ENCODE data around the gene AMPD3. TPM values are rescaled to one million over a fixed set of nuclear protein-coding genes. Genes with fewer than 3 reads are reported as not detected.

The AMPD3 gene
- total RNA-seq, 2 experiments from 2014 or later, result 13.2 to 14.1 TPM

DNA sequence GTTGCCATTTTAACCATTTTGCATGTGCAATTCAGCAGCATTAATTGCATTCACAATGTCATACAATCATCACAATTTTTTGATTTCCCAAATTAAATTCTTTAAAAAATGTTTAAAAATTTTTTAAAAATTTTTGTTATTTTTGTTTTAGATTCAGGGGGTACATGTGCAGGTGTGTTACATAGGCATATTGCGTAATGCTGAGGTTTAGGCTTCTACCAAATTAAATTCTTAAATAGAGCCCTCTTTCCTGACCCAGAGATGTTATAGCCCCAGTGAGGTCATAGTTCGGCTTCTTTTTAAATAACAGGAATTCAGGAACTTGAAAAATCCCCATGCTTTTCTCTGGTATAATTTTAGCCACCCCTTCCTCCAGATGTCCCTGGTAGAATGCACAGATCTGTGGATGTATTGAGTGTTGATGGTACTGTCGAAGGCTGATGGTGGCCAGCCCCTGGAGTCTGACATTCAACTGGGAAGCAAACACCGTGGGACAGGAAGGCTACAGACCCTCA, 11.3 kb upstream of the AMPD3 start:
- CTCF ChIA-PET, result interaction anchor here (0.5 to 0.9 kb wide), 2 partner anchors 13 to 470 kb away, joined by 3 read pairs; no protein-coding TSS in a partner anchor
- Mint-ChIP-seq H3K36me3 (ENCODE audit: low read depth) (no peaks in the 10 kb centered on the region), H3K27ac (no peak overlapping the region), H3K27me3 (no peaks in the 10 kb centered on the region), H3K9me3 (no peaks in the 10 kb centered on the region), H3K4me3 (no peak overlapping the region), H3K4me1 (ENCODE audit: low read depth) (peaks cover 42% of the 10 kb centered on the region)
- Histone ChIP-seq H3K27me3 (ENCODE audit: control insufficient read depth in 1 of 2, insufficient read depth in 2 of 2, low read length in 2 of 2) (no peaks in the 10 kb centered on the region), H3K9me3 (ENCODE audit: control insufficient read depth in 1 of 2, insufficient read depth in 1 of 2, low read length in 2 of 2) (no peaks in the 10 kb centered on the region), H3K4me1 (ENCODE audit: insufficient read depth, low read length) (peaks cover 24% of the 10 kb centered on the region), H3K36me3 (ENCODE audit: insufficient read depth, low read length) (no peaks in the 10 kb centered on the region), H3K27ac (ENCODE audit: low read depth in 1 of 2, low read length in 2 of 2) (no peak overlapping the region), H3K4me3 (ENCODE audit: low read length) (no peak overlapping the region)
- POLR2A ChIA-PET, result interaction anchor here (1.0 to 2.7 kb wide), 3 partner anchors 11 to 15 kb away, joined by 3 to 15 read pairs (median 13); partner anchors contain the start of gene AMPD3
- intact Hi-C loops (cut with DNase I, micrococcal nuclease), result no loop called here
- ATAC-seq (ENCODE audit: poor library complexity) (no peak), DNase-seq (no peak)
- no peak for TF ChIP-seq CTCF (IDR thresholded peaks at IDR 0.05)

GRCh38 chr11:10444725-10445315, 10.2 kb upstream of the AMPD3 start:
- ChIA-PET POLR2A (interaction anchor here (1.0 to 1.8 kb wide), 2 partner anchors 10 to 30 kb away, joined by 3 to 15 read pairs; partner anchors contain the start of gene AMPD3), CTCF (interaction anchor here (0.9 kb wide), 1 partner anchor 14 kb away, joined by 3 read pairs; no protein-coding TSS in a partner anchor)
- TF ChIP-seq CTCF (IDR thresholded peaks at IDR 0.05), result no peak
- Histone ChIP-seq H3K27ac (ENCODE audit: low read depth in 1 of 2, low read length in 2 of 2) (no peak overlapping the region), H3K4me1 (ENCODE audit: insufficient read depth, low read length) (peaks cover 29% of the 10 kb centered on the region), H3K36me3 (ENCODE audit: insufficient read depth, low read length) (no peaks in the 10 kb centered on the region), H3K9me3 (ENCODE audit: control insufficient read depth in 1 of 2, insufficient read depth in 1 of 2, low read length in 2 of 2) (no peaks in the 10 kb centered on the region), H3K27me3 (ENCODE audit: control insufficient read depth in 1 of 2, insufficient read depth in 2 of 2, low read length in 2 of 2) (no peaks in the 10 kb centered on the region), H3K4me3 (ENCODE audit: low read length) (no peak overlapping the region)
- intact Hi-C loops (cut with DNase I, micrococcal nuclease), result no loop called here
- no peaks in the 10 kb centered on the region for H3K27me3 Mint-ChIP-seq
- ATAC-seq (ENCODE audit: poor library complexity), result peak; percentile 74
- H3K4me3 Mint-ChIP-seq, result no peak overlapping the region
- DNase-seq, result peak in 4 of 14 experiments; percentile 34 to 47 (median 44)
- H3K9me3 Mint-ChIP-seq, result no peaks in the 10 kb centered on the region
- H3K36me3 Mint-ChIP-seq (ENCODE audit: low read depth), result peaks cover 1% of the 10 kb centered on the region
- peaks cover 49% of the 10 kb centered on the region for H3K4me1 Mint-ChIP-seq (ENCODE audit: low read depth)
- peak overlapping the region; percentile 45 for H3K27ac Mint-ChIP-seq

- no peak overlapping the region for H3K27ac Mint-ChIP-seq
- H3K36me3 Mint-ChIP-seq (ENCODE audit: low read depth), result peaks cover 13% of the 10 kb centered on the region
- Histone ChIP-seq H3K27ac (ENCODE audit: low read depth in 1 of 2, low read length in 2 of 2) (no peak overlapping the region), H3K36me3 (ENCODE audit: insufficient read depth, low read length) (no peaks in the 10 kb centered on the region), H3K4me1 (ENCODE audit: insufficient read depth, low read length) (peaks cover 43% of the 10 kb centered on the region), H3K27me3 (ENCODE audit: control insufficient read depth in 1 of 2, insufficient read depth in 2 of 2, low read length in 2 of 2) (no peaks in the 10 kb centered on the region), H3K4me3 (ENCODE audit: low read length) (no peak overlapping the region), H3K9me3 (ENCODE audit: control insufficient read depth in 1 of 2, insufficient read depth in 1 of 2, low read length in 2 of 2) (no peaks in the 10 kb centered on the region)
- ChIA-PET CTCF (no interaction called here), POLR2A (no interaction called here)
- intact Hi-C loops (cut with DNase I, micrococcal nuclease), result no loop called here
- no peaks in the 10 kb centered on the region for H3K27me3 Mint-ChIP-seq
- H3K4me1 Mint-ChIP-seq (ENCODE audit: low read depth), result peaks cover 55% of the 10 kb centered on the region
- H3K4me3 Mint-ChIP-seq, result no peak overlapping the region
- no peak for ATAC-seq (ENCODE audit: poor library complexity)
- no peaks in the 10 kb centered on the region for H3K9me3 Mint-ChIP-seq
- TF ChIP-seq CTCF (IDR thresholded peaks at IDR 0.05), result no peak
- no peak for DNase-seq
Measured at GRCh38 chr11:10447445-10447844, 7.6 kb upstream of the AMPD3 start.

All from CD4-positive, alpha-beta T cell (primary cell).